ENCODE measurements around the gene DLAT.

DNA sequence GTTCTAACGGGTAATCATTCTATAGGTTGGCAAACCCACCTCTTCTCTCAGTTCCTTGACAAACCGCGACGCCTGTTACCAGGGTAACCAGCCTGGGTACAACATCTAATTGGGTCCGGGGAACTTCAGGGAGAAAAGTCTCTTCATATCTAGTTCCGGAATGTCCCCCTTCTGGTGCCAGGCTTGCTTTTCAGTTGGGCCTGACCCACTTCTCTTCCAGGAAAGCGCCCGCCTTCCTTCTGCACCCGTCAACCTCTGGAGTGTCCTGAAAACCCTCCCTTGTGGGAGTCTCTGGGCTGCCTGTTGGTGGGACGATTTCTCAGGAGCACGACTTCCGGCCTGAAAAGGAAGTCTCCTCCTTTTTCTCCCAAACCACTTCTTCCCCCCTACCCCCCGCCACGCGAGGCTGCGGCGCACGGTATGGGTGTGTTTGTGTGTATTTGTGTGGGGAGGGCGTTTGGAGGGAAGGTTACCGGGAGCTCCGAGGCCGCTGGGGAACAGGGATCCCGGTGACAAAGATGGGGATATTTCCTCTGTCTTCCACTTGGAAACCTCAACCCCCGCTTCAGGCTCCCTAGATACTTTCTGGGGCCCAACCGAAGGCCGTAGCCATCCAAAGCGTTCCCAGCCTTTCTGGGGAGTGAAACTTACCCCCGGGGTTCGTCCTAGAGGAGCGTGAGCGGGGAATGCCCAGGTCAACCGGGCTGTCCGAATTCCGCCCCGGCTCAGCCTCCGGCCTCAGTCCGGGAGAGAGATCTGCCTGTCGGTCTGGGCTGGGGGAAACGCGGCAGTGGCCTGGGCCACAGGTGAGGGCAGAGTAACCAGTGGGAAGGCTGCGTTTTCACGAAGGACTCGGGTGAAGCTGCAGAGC lies 49.0 kb downstream of the DLAT start, which contains the start of the genes NKAPD1 and PIH1D2:
- TF ChIP-seq, protein P1, sequence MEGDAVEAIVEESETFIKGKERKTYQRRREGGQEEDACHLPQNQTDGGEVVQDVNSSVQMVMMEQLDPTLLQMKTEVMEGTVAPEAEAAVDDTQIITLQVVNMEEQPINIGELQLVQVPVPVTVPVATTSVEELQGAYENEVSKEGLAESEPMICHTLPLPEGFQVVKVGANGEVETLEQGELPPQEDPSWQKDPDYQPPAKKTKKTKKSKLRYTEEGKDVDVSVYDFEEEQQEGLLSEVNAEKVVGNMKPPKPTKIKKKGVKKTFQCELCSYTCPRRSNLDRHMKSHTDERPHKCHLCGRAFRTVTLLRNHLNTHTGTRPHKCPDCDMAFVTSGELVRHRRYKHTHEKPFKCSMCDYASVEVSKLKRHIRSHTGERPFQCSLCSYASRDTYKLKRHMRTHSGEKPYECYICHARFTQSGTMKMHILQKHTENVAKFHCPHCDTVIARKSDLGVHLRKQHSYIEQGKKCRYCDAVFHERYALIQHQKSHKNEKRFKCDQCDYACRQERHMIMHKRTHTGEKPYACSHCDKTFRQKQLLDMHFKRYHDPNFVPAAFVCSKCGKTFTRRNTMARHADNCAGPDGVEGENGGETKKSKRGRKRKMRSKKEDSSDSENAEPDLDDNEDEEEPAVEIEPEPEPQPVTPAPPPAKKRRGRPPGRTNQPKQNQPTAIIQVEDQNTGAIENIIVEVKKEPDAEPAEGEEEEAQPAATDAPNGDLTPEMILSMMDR (IDR thresholded peaks at IDR 0.05), result peak in 3 of 4 experiments; percentile 6 to 42 (median 6)
- peak in 1 of 2 donors; percentile 17 for TF ChIP-seq POLR2A (IDR thresholded peaks at IDR 0.05)

Measured in uterus (tissue), 2 donors.